Stimulated activated naive CD8-positive, alpha-beta T cell treated with anti-CD3 and anti-CD28 coated beads, Interleukin-15, Interleukin-2, amounts not matched to agents 100 ng/mL and 50 ng/mL, for 24 hours (primary cell): ENCODE results near the gene NRG3.

ENCODE experiments used
- H3K27ac Mint-ChIP-seq: one replicate; pipeline ENCODE4 v1.8.0; 2021; ENCODE audit warnings: mild to moderate bottlenecking, mixed read lengths
- H3K27me3 Mint-ChIP-seq: one replicate; pipeline ENCODE4 v1.8.0; 2021; ENCODE audit warnings: mixed read lengths
- H3K36me3 Mint-ChIP-seq: one replicate; pipeline ENCODE4 v1.8.0; 2021; ENCODE audit warnings: low read depth, mixed read lengths
- H3K4me1 Mint-ChIP-seq: one replicate; pipeline ENCODE4 v1.8.0; 2021; ENCODE audit warnings: low read depth, mixed read lengths
- H3K4me3 Mint-ChIP-seq: one replicate; pipeline ENCODE4 v1.8.0; 2021; ENCODE audit warnings: mild to moderate bottlenecking, mixed read lengths
- H3K9me3 Mint-ChIP-seq: one replicate; pipeline ENCODE4 v1.8.0; 2021; ENCODE audit warnings: mixed read lengths

NRG3 gene

GRCh38 chr10:82256275-82256674 lies 381.3 kb downstream of the NRG3 start:
- H3K36me3 Mint-ChIP-seq: no peaks in the 10 kb centered on the region
- H3K4me1 Mint-ChIP-seq: no peaks in the 10 kb centered on the region
- H3K9me3 Mint-ChIP-seq: peaks cover 16% of the 10 kb centered on the region
- H3K27ac Mint-ChIP-seq: no peak overlapping the region
- H3K4me3 Mint-ChIP-seq: no peak overlapping the region
- H3K27me3 Mint-ChIP-seq: no peaks in the 10 kb centered on the region

DNA sequence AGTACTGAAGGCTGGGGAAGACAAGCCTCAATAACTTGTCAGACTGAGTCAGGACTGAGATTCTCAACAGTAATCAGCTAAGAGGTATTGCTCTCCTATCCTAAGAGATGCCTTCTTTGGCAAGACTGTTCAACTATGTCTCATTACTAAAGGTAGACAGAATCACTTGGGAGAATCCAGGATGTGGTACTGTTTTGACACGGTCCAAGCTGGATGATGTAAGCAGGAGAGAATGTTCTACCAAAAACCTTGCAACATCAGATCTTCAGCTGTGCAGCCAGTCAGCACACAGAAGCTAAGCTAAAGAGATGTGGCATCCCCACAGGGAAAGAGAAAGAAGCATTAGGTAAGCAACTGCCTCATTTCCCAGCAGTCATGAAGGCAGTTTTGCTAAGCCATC lies 391.4 kb downstream of the NRG3 start:
- H3K27ac Mint-ChIP-seq: no peak overlapping the region
- no peaks in the 10 kb centered on the region for H3K36me3 Mint-ChIP-seq
- H3K9me3 Mint-ChIP-seq: peaks cover 25% of the 10 kb centered on the region
- no peaks in the 10 kb centered on the region for H3K27me3 Mint-ChIP-seq
- H3K4me1 Mint-ChIP-seq: no peaks in the 10 kb centered on the region
- H3K4me3 Mint-ChIP-seq: no peak overlapping the region

DNA sequence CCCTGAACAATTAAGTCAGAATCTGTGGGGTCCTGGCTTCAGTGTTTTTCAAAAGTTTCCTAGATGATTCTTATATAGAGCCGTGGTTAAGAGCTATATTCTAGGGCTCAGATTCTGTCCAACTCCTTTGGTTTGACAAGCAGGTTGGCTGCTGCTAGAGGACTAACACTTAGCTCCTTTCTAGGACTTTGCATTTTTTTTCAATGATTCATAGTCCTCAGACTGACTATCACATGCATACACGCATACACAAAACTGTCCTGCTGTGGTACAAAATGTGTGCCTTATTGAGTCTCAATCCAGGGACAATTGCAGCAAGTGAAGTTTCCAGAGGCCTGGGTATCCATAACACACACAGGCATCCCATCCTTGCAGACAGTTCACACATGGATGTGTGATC lies 392.0 kb downstream of the NRG3 start:
- peaks cover 25% of the 10 kb centered on the region for H3K9me3 Mint-ChIP-seq
- H3K4me3 Mint-ChIP-seq: no peak overlapping the region
- no peaks in the 10 kb centered on the region for H3K27me3 Mint-ChIP-seq
- no peaks in the 10 kb centered on the region for H3K36me3 Mint-ChIP-seq
- no peak overlapping the region for H3K27ac Mint-ChIP-seq
- H3K4me1 Mint-ChIP-seq: no peaks in the 10 kb centered on the region

GRCh38 chr10:82267465-82267864 lies 392.5 kb downstream of the NRG3 start:
- Mint-ChIP-seq H3K4me1 (no peaks in the 10 kb centered on the region), H3K36me3 (no peaks in the 10 kb centered on the region), H3K4me3 (no peak overlapping the region), H3K27ac (no peak overlapping the region), H3K27me3 (no peaks in the 10 kb centered on the region), H3K9me3 (peaks cover 25% of the 10 kb centered on the region)

DNA sequence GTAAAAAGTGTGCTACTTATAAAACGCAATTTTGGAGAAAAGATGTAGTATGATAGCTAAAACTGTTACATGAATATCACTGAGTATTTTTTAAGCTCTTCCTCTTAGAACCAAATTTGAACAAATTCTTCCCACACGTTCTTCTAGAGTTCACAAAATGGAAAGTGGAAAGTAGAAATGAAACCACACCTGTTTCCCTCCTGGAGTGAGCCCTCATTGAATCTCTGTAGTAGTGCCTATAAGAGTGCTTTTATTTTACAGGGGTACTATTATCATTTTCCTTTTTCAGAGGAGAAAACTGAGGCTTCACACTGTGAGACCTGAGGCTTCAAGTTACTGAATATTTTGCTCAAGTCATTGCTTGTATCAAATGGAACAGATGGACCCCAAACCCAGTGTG lies 393.0 kb downstream of the NRG3 start:
- Mint-ChIP-seq H3K27ac (no peak overlapping the region), H3K9me3 (peaks cover 25% of the 10 kb centered on the region), H3K4me3 (no peak overlapping the region), H3K36me3 (no peaks in the 10 kb centered on the region), H3K27me3 (no peaks in the 10 kb centered on the region), H3K4me1 (no peaks in the 10 kb centered on the region)

DNA sequence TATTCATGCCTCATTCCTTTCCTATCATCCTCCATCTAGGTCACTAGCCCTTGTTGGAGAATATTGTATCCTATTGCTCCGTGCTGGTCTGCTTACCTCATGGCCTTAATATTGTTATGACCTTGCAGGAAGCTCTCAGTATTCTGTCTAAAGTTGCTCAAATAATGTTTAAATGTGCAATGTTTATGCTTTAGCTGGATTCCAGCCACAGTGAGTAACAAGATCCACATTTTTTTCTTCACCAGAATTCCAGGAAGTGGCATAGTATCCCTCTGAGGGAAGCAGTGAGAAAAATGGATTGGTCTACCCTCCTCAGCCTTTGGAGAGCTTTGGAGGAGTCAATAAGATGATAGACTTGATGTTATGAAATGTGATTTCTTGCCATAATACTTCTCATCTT lies 402.6 kb downstream of the NRG3 start:
- Mint-ChIP-seq H3K27ac (no peak overlapping the region), H3K9me3 (no peaks in the 10 kb centered on the region), H3K36me3 (no peaks in the 10 kb centered on the region), H3K4me1 (no peaks in the 10 kb centered on the region), H3K27me3 (no peaks in the 10 kb centered on the region), H3K4me3 (no peak overlapping the region)

DNA sequence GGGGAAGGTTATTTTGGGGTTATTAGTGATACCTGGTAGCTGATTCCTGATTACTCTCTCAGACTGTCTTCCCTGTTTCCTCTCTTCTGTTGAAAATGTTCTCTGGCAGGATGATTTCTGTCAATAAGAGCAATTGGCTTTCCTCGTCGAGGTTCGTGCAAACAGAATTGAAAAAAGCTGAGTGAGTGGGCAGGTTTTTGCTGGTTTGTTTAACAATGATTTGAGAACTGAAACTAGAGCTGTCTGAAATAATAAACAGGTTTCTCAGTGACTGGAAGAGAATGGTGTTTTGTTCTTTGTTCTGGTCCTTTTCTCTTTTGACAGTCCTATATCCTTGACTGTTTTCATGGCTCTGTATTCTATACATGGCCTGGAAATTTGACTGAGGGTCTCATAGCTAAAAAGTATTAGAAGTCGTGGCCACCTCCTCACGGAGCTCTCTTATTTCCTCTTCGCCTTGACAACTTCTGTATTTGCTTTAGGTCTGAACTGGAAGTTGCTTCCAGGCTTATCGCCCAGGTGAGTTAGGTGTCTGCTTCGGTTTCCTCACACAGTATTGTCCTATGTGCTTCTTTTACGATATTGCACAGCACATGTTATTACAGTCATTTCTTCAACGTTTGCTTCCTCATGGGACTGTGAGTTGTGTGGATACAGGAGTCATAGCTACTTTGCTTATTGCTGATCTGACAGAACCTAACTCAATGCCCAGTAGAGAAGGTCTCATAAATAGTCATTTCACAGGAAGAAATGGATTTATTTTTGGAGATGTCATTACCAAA lies 403.6 kb downstream of the NRG3 start:
- Mint-ChIP-seq H3K27me3 (no peaks in the 10 kb centered on the region), H3K9me3 (no peaks in the 10 kb centered on the region), H3K36me3 (no peaks in the 10 kb centered on the region), H3K4me1 (no peaks in the 10 kb centered on the region), H3K27ac (no peak overlapping the region), H3K4me3 (no peak overlapping the region)

DNA sequence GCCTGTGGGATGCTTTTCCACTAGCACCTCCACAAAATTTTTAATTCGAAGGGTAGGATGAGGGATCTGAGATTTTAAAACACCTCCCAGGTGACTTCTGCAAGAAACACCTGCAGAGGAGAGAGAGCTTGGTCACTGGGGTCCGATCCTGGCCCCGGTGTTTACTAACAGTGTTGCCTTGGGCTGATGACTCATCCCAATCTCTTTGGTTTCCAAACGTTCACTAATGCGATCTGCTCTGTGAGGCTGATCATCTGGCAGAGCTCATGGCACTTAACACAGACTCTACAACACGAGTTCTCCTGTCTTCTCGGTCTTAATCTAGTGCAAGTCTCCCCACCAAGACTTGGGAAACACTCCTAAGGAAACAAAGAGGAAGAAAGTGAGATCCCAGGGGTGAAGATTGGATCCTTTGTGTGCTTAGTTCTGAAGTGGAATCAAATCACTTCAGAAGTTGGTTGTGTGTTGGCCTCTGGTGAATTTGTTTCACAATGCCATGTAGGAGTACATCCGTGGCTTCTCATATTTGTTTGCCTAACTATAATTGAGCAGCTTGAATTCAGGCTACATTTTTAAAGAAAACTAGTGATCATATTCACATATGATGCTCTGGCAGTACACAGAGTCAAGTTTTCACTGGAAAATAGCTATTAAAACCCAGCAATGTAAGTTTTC lies 407.9 kb downstream of the NRG3 start:
- no peak overlapping the region for H3K27ac Mint-ChIP-seq
- H3K4me3 Mint-ChIP-seq: no peak overlapping the region
- H3K4me1 Mint-ChIP-seq: no peaks in the 10 kb centered on the region
- H3K27me3 Mint-ChIP-seq: no peaks in the 10 kb centered on the region
- peaks cover 3% of the 10 kb centered on the region for H3K9me3 Mint-ChIP-seq
- no peaks in the 10 kb centered on the region for H3K36me3 Mint-ChIP-seq

DNA sequence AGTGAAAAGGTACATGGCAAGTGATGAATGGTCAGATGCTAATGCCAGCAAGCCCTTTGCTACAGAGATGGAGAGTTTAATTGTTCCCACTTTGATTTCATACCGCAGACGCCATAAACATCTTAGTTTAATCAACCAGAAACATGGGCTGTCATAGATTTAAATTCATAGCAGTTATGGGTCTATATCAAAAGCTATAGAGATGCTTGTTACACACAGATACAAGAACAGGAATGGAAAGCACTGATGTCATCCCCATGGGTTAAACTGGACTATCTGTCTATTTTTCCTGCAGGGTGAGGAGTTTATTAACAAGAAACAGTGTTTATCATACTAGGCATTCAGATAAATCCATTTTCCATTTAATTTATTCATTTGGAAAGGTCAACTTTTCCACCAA lies 409.2 kb downstream of the NRG3 start:
- H3K27ac Mint-ChIP-seq: no peak overlapping the region
- H3K36me3 Mint-ChIP-seq: no peaks in the 10 kb centered on the region
- H3K9me3 Mint-ChIP-seq: peaks cover 3% of the 10 kb centered on the region
- H3K4me3 Mint-ChIP-seq: no peak overlapping the region
- H3K4me1 Mint-ChIP-seq: no peaks in the 10 kb centered on the region
- no peaks in the 10 kb centered on the region for H3K27me3 Mint-ChIP-seq

- H3K27ac Mint-ChIP-seq: no peak overlapping the region
- no peak overlapping the region for H3K4me3 Mint-ChIP-seq
- peaks cover 3% of the 10 kb centered on the region for H3K9me3 Mint-ChIP-seq
- no peaks in the 10 kb centered on the region for H3K36me3 Mint-ChIP-seq
- no peaks in the 10 kb centered on the region for H3K4me1 Mint-ChIP-seq
- no peaks in the 10 kb centered on the region for H3K27me3 Mint-ChIP-seq
Observed at GRCh38 chr10:82288461-82288881, 413.5 kb downstream of the NRG3 start.

DNA sequence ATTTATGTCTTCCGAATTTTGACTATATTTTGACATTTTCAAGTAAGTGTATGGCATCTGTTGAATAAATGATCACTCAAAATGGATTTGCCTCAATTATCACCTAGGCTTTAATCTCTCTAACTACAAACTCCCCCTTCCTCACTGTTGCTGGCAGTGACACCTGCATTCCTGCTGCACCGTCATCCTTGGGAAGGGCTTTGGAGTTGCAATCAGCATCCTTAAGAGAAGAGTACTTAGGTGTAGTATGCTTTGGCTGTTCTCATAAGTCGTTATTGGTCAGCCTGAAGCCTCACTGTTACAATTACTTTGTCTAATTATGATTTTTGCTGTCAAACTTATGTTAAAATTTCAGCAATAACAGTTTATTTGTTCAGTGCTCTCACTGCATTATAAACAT lies 415.0 kb downstream of the NRG3 start:
- H3K27ac Mint-ChIP-seq: no peak overlapping the region
- no peaks in the 10 kb centered on the region for H3K27me3 Mint-ChIP-seq
- peaks cover 3% of the 10 kb centered on the region for H3K9me3 Mint-ChIP-seq
- H3K4me1 Mint-ChIP-seq: no peaks in the 10 kb centered on the region
- no peaks in the 10 kb centered on the region for H3K36me3 Mint-ChIP-seq
- no peak overlapping the region for H3K4me3 Mint-ChIP-seq

DNA sequence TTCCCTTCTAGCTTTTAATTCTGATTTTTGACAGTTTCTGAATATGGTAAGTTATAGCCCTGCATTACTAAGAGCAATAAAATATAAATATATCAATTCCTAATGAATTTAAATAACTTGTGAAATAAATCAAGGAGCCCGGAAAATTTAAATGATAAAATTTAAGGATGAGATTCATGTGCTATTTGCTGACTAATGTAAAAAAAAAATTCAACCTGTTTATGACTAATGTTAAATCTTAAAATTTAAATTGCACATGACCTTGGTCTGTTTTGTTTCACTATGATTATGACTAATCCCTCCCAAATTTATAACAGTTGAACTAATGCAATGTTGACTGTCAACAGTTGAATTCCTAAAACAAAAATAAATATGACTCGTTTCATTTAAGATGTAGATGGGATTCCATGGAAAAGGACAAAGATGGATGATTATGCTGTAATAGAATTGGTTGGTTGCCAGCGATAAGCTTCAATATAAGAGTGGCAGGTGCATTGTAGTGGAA lies 419.9 kb downstream of the NRG3 start:
- no peaks in the 10 kb centered on the region for H3K27me3 Mint-ChIP-seq
- no peaks in the 10 kb centered on the region for H3K4me1 Mint-ChIP-seq
- H3K4me3 Mint-ChIP-seq: no peak overlapping the region
- no peak overlapping the region for H3K27ac Mint-ChIP-seq
- H3K36me3 Mint-ChIP-seq: no peaks in the 10 kb centered on the region
- H3K9me3 Mint-ChIP-seq: peaks cover 5% of the 10 kb centered on the region

GRCh38 chr10:82308641-82309040 lies 433.6 kb downstream of the NRG3 start:
- Mint-ChIP-seq H3K36me3 (no peaks in the 10 kb centered on the region), H3K4me1 (no peaks in the 10 kb centered on the region), H3K9me3 (peaks cover 6% of the 10 kb centered on the region), H3K27me3 (no peaks in the 10 kb centered on the region), H3K27ac (no peak overlapping the region), H3K4me3 (no peak overlapping the region)

DNA sequence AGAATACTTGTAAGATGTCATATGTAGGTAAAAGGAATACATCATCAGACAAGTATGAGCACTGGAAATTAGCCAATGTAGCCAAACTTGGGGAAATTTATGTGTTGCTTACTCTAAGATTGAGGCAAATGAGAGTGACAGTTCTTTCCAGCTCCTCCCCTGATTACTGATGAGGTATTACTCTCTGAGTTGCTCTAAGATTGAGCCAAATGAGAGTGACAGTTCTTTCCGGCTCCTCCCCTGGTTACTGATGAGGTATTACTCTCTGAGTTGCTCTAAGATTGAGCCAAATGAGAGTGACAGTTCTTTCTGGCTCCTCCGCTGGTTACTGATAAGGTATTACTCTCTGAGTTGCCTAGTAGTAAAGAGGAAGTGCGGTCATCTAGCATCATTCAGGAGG lies 435.8 kb downstream of the NRG3 start:
- Mint-ChIP-seq H3K4me3 (no peak overlapping the region), H3K27me3 (no peaks in the 10 kb centered on the region), H3K36me3 (no peaks in the 10 kb centered on the region), H3K9me3 (peaks cover 8% of the 10 kb centered on the region), H3K27ac (no peak overlapping the region), H3K4me1 (no peaks in the 10 kb centered on the region)

GRCh38 chr10:82313401-82313800 lies 438.4 kb downstream of the NRG3 start:
- Mint-ChIP-seq H3K4me3 (no peak overlapping the region), H3K36me3 (no peaks in the 10 kb centered on the region), H3K27me3 (no peaks in the 10 kb centered on the region)

More at GRCh38 chr10:82313401-82313800, 438.4 kb downstream of the NRG3 start:
- no peak overlapping the region for H3K27ac Mint-ChIP-seq
- peaks cover 8% of the 10 kb centered on the region for H3K9me3 Mint-ChIP-seq
- H3K4me1 Mint-ChIP-seq: no peaks in the 10 kb centered on the region
